Measurements from ENCODE around the gene PCSK6.

The PCSK6 gene

DNA sequence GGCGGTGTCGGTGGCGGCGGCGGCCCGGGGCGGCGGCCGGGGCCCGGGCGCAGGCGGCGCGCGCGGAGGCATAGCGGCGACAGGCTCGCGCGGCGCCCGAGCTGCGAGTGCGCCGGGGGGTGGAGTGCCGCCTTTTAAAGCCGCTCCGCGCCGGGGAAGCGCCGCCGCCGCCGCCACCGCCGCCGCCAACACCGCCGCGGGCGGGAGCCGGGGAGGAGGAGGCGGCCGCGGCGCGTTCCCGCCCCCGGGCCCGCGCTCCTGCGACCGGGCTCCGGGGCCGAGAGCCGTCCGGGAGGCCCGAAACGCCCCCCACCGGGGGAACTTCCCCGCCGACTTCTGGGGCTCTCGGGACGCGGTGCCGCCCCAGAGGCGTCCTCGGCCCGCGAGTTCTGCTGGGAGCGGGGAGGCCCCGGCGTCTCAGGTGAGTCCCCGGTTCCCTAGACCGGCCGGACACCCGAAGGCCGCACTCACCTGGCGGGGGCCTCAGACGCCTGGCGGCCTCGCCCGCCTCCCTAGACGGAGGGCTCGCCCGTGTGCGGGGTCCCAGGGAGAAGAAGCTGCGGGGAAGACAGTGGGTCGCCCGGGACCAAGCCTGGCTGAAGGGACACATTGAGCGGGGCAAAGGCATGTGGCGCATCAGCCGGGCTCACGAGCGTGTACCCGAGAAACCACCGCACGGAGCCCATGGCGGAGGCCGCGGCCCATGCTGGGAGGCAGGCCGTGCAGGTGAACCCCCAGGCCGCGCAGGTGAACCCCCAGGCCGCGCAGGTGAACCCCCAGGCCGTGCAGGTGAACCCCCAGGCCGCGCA is at the start of gene PCSK6:
PCSK6 (minus strand) TSS at position 109 of the 809 bp plus-strand sequence; CDS start at position 72, 37 bp downstream.
- Mint-ChIP-seq H3K9me3 (ENCODE audit: low read depth) (no peaks in the 10 kb centered on the region), H3K36me3 (no peaks in the 10 kb centered on the region), H3K27me3 (peaks cover 34% of the 10 kb centered on the region), H3K4me3 (peak within 1 kb of the TSS; percentile 70), H3K27ac (no peak within 1 kb of the TSS), H3K4me1 (ENCODE audit: low read depth) (no peaks in the 10 kb centered on the region)

- H3K4me3 Mint-ChIP-seq = no peak overlapping the region
- H3K4me1 Mint-ChIP-seq (ENCODE audit: low read depth) = no peaks in the 10 kb centered on the region
- H3K27ac Mint-ChIP-seq = no peak overlapping the region
- peaks cover 4% of the 10 kb centered on the region for H3K27me3 Mint-ChIP-seq
- H3K36me3 Mint-ChIP-seq = no peaks in the 10 kb centered on the region
- no peaks in the 10 kb centered on the region for H3K9me3 Mint-ChIP-seq (ENCODE audit: low read depth)
Observed at GRCh38 chr15:101538996-101539395, 49.5 kb upstream of the PCSK6 start.

DNA sequence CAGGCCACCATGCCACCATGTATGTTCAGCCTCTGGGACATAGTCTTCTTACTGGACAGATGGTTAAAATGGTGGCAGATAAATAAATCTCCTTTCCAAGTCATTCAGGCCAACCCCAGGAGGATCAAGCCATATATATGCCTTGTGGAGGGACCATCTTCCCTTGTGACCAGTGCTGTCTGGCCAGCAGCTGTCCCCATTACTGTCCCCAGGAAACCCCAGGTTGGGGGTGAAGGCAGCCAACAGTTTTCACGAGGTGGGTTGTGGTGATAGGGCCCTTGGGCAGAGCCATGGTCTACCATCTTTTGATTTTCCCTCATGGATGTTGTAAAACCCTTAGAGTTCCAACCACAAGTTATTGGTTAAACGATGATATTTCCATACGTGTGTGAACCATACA is 48.7 kb upstream of the PCSK6 start:
- Mint-ChIP-seq H3K4me3 (no peak overlapping the region), H3K36me3 (no peaks in the 10 kb centered on the region), H3K4me1 (ENCODE audit: low read depth) (no peaks in the 10 kb centered on the region), H3K27me3 (peaks cover under 1% of the 10 kb centered on the region), H3K27ac (no peak overlapping the region), H3K9me3 (ENCODE audit: low read depth) (no peaks in the 10 kb centered on the region)

GRCh38 chr15:101537483-101538080 is 48.1 kb upstream of the PCSK6 start:
- Mint-ChIP-seq H3K27ac (no peak overlapping the region), H3K9me3 (ENCODE audit: low read depth) (no peaks in the 10 kb centered on the region), H3K4me1 (ENCODE audit: low read depth) (no peaks in the 10 kb centered on the region), H3K36me3 (no peaks in the 10 kb centered on the region), H3K4me3 (no peak overlapping the region), H3K27me3 (peaks cover 2% of the 10 kb centered on the region)

DNA sequence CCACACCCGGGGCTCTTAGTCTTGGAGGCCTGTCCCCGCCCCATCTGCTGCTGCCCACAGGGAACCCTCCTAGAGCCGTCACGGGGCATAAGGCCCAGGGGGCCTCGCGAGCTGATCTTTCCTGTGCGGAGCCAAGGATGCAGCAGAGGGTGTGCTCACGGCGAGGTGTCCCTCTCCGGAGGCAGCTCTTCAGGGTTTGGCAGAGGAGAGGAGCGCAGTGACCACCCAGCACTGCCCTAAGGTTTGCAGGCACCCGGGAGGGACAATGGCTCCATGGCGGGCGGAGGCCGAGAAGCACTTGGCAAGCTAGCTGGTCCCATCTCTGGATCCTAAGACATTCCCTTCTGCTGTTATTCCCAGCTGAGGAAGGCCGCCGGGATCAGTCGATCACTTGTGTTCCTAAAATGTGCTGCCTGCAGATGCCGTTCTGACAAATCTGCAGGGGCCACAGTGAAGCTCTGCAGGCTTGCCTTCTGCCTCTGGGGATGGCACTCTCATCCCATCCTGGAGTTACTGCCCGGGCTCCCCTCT is 47.4 kb upstream of the PCSK6 start:
- no peak overlapping the region for H3K27ac Mint-ChIP-seq
- no peaks in the 10 kb centered on the region for H3K36me3 Mint-ChIP-seq
- no peaks in the 10 kb centered on the region for H3K9me3 Mint-ChIP-seq (ENCODE audit: low read depth)
- H3K27me3 Mint-ChIP-seq = peaks cover 2% of the 10 kb centered on the region
- no peak overlapping the region for H3K4me3 Mint-ChIP-seq
- no peaks in the 10 kb centered on the region for H3K4me1 Mint-ChIP-seq (ENCODE audit: low read depth)

DNA sequence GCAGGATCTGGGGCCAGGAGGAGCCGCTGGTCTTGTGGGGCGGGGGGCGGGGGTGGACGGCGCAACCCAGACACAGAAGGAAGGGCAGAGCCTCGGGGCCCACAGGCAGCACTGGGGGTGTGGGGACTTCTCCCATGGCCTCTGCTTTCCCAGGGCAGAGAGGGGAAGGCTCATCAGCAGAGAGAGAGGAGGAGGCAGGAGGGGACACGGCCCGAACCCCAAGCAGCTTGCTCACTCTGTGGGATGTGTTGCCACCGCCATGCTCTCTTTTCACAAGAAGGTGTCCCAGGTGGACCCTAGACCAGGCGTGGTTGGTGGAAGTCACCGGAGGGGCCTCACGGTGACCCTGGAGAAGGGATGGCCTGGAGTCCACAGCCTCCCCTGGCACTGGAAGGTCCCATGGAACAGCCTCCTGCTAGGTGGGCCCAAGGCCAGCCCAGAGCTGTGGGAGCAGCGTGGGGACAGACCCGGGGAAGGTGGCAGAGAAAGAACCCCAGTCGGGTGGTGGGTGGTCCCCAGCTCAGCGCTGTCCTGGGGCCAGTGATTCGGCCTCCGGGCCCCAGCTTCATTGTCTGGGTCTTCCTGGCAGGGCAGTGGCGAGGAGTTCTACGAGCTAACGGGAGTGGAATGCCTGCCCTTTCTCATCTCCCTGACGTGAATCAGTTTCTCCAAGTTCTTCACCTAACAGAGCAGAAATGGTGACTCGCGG is 46.8 kb upstream of the PCSK6 start:
- Mint-ChIP-seq H3K4me1 (ENCODE audit: low read depth) (no peaks in the 10 kb centered on the region), H3K9me3 (ENCODE audit: low read depth) (no peaks in the 10 kb centered on the region), H3K27me3 (peaks cover 2% of the 10 kb centered on the region), H3K36me3 (no peaks in the 10 kb centered on the region), H3K27ac (no peak overlapping the region), H3K4me3 (no peak overlapping the region)

GRCh38 chr15:101535170-101535902 is 45.8 kb upstream of the PCSK6 start:
- no peak overlapping the region for H3K27ac Mint-ChIP-seq
- peaks cover 2% of the 10 kb centered on the region for H3K27me3 Mint-ChIP-seq
- no peaks in the 10 kb centered on the region for H3K36me3 Mint-ChIP-seq
- H3K4me1 Mint-ChIP-seq (ENCODE audit: low read depth) = no peaks in the 10 kb centered on the region
- no peaks in the 10 kb centered on the region for H3K9me3 Mint-ChIP-seq (ENCODE audit: low read depth)
- no peak overlapping the region for H3K4me3 Mint-ChIP-seq

- H3K27ac Mint-ChIP-seq = no peak overlapping the region
- peaks cover 2% of the 10 kb centered on the region for H3K27me3 Mint-ChIP-seq
- H3K4me1 Mint-ChIP-seq (ENCODE audit: low read depth) = no peaks in the 10 kb centered on the region
- no peaks in the 10 kb centered on the region for H3K36me3 Mint-ChIP-seq
- H3K4me3 Mint-ChIP-seq = no peak overlapping the region
- no peaks in the 10 kb centered on the region for H3K9me3 Mint-ChIP-seq (ENCODE audit: low read depth)
Observed at GRCh38 chr15:101534376-101534970, 45.0 kb upstream of the PCSK6 start.

GRCh38 chr15:101533371-101534140 is 44.0 kb upstream of the PCSK6 start:
- Mint-ChIP-seq H3K4me3 (no peak overlapping the region), H3K27me3 (peaks cover 2% of the 10 kb centered on the region), H3K9me3 (ENCODE audit: low read depth) (no peaks in the 10 kb centered on the region), H3K36me3 (no peaks in the 10 kb centered on the region), H3K27ac (no peak overlapping the region), H3K4me1 (ENCODE audit: low read depth) (no peaks in the 10 kb centered on the region)

DNA sequence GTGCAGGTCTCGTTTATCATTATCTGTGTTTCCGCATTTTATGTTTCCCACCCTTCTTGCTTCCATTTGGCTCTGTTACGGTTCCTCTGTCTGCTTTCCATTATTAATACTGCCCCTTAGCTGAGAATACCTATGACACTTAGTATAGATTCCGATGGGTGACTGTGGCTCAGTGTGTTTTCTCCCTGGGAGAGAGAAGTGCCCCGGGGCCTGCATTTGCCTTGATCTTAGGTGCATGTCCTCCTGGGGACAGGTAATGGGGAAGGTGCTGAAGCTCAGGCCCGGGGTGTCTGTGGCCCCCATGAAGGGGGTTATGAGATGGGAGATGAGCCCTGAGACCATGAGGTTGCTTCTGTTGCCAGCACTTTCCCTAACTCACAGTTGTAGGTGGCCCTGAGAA is 43.4 kb upstream of the PCSK6 start:
- Mint-ChIP-seq H3K36me3 (no peaks in the 10 kb centered on the region), H3K4me1 (ENCODE audit: low read depth) (no peaks in the 10 kb centered on the region), H3K27me3 (peaks cover 2% of the 10 kb centered on the region), H3K27ac (no peak overlapping the region), H3K4me3 (no peak overlapping the region), H3K9me3 (ENCODE audit: low read depth) (no peaks in the 10 kb centered on the region)

- Mint-ChIP-seq H3K4me3 (no peak overlapping the region), H3K27me3 (peaks cover 2% of the 10 kb centered on the region), H3K27ac (no peak overlapping the region), H3K4me1 (ENCODE audit: low read depth) (no peaks in the 10 kb centered on the region), H3K36me3 (no peaks in the 10 kb centered on the region), H3K9me3 (ENCODE audit: low read depth) (no peaks in the 10 kb centered on the region)
Observed at GRCh38 chr15:101531170-101531569, 41.7 kb upstream of the PCSK6 start.

GRCh38 chr15:101530224-101530958 is 40.9 kb upstream of the PCSK6 start:
- Mint-ChIP-seq H3K36me3 (no peaks in the 10 kb centered on the region), H3K9me3 (ENCODE audit: low read depth) (no peaks in the 10 kb centered on the region), H3K4me1 (ENCODE audit: low read depth) (no peaks in the 10 kb centered on the region), H3K27me3 (peaks cover 2% of the 10 kb centered on the region), H3K4me3 (no peak overlapping the region), H3K27ac (no peak overlapping the region)

DNA sequence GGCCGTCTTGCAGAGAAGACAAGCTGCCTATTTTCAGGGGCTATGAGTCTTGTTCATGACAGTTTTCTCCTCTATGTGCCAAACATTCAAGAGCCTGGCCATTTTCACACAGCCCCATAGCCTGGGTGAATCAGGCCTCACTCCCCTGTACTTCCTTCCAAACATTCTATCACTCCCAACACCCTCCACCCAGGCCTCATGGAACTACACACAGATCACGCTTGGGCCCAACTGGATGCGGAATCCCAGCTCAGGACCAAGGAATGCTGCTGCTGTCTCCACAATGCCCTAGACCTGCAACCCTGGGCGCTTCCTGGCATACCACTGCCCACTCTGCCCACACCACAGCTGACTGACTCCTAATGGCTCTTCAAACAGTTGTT is 39.4 kb upstream of the PCSK6 start:
- H3K9me3 Mint-ChIP-seq (ENCODE audit: low read depth) = no peaks in the 10 kb centered on the region

More for the DNA sequence above, 39.4 kb upstream of the PCSK6 start:
- H3K27me3 Mint-ChIP-seq = peaks cover 5% of the 10 kb centered on the region
- H3K36me3 Mint-ChIP-seq = no peaks in the 10 kb centered on the region
- H3K4me1 Mint-ChIP-seq (ENCODE audit: low read depth) = no peaks in the 10 kb centered on the region
- no peak overlapping the region for H3K27ac Mint-ChIP-seq
- H3K4me3 Mint-ChIP-seq = no peak overlapping the region

All from activated naive CD8-positive, alpha-beta T cell (primary cell).